OCI-LY1 (cell line): ENCODE data around the gene GADD45A.

ENCODE experiments used
- H2AFZ ChIP-seq: fragments of 200-600 bp; sonication (generic), shearing (Covaris generic); 2 replicates; pipeline ENCODE4 v1.6.0; 2014; ENCODE audit warnings: antibody characterized with exemption, mild to moderate bottlenecking, low read length
- H3F3A ChIP-seq: fragments of 200-600 bp; sonication (generic), shearing (Covaris generic); 2 replicates; pipeline ENCODE4 v1.6.0; 2014; ENCODE audit warnings: mild to moderate bottlenecking, antibody characterized with exemption, low read length, moderate library complexity; ENCODE audit not compliant: insufficient read depth
- H3K27ac ChIP-seq: fragments of 200-600 bp; sonication (generic); 2 replicates; pipeline ENCODE4 v1.5.1; 2014; ENCODE audit warnings: low read length, mixed run types, mild to moderate bottlenecking, low read depth; ENCODE audit not compliant: poor library complexity, severe bottlenecking
- H3K27me3 ChIP-seq: fragments of 200-600 bp; sonication (generic); 2 replicates; pipeline ENCODE4 v1.6.0; 2014; ENCODE audit warnings: antibody characterized with exemption, mild to moderate bottlenecking, low read length, moderate library complexity; ENCODE audit not compliant: insufficient read depth
- H3K36me3 ChIP-seq: fragments of 200-600 bp; sonication (generic); 2 replicates; pipeline ENCODE4 v1.6.1; 2014; ENCODE audit warnings: mild to moderate bottlenecking, antibody characterized with exemption, low read length, moderate library complexity, mixed read lengths; ENCODE audit not compliant: insufficient read depth
- H3K4me1 ChIP-seq: fragments of 200-600 bp; sonication (generic); 2 replicates; pipeline ENCODE4 v1.5.1; 2014; ENCODE audit warnings: mild to moderate bottlenecking, low read length, moderate library complexity; ENCODE audit not compliant: insufficient read depth, severe bottlenecking
- H3K4me2 ChIP-seq: fragments of 200-600 bp; sonication (generic), shearing (Covaris generic); 2 replicates; pipeline ENCODE4 v1.6.1; 2014; ENCODE audit warnings: low read length
- H3K4me3 ChIP-seq: fragments of 200-600 bp; sonication (generic); 2 replicates; pipeline ENCODE4 v1.5.1; 2014; ENCODE audit warnings: low read length, low read depth, mild to moderate bottlenecking, mixed read lengths; ENCODE audit not compliant: poor library complexity, severe bottlenecking
- H3K79me2 ChIP-seq: fragments of 200-600 bp; shearing (Covaris generic); 2 replicates; pipeline ENCODE4 v1.6.1; 2016; ENCODE audit warnings: mixed run types, low read length, mixed read lengths; ENCODE audit not compliant: insufficient read depth
- H3K9ac ChIP-seq: fragments of 200-600 bp; sonication (generic), shearing (Covaris generic); 2 replicates; pipeline ENCODE4 v1.6.1; 2014; ENCODE audit warnings: mild to moderate bottlenecking, low read length, mixed read lengths
- H3K9me2 ChIP-seq: fragments of 200-600 bp; sonication (generic), shearing (Covaris generic); 2 replicates; pipeline ENCODE4 v1.6.1; 2014; ENCODE audit warnings: low read depth, mild to moderate bottlenecking, low read length, mixed read lengths
- H3K9me3 ChIP-seq: fragments of 200-600 bp; shearing (Covaris generic); 2 replicates; pipeline ENCODE4 v1.6.1; 2014; ENCODE audit warnings: low read length, mixed read lengths
- H4K20me1 ChIP-seq: fragments of 200-600 bp; sonication (generic), shearing (Covaris generic); 2 replicates; pipeline ENCODE4 v1.6.0; 2016; ENCODE audit warnings: mild to moderate bottlenecking, low read length; ENCODE audit not compliant: insufficient read depth
- CTCF ChIP-seq: fragments of 200-600 bp; sonication (generic), shearing (Covaris generic); IDR thresholded peaks from 2 replicates; pipeline ENCODE4 v1.5.1; 2017; ENCODE audit warnings: mild to moderate bottlenecking, antibody characterized with exemption, low read length, moderate library complexity, mixed read lengths
- EZH2 ChIP-seq: fragments of 200-600 bp; sonication (generic), shearing (Covaris generic); IDR thresholded peaks from 2 replicates; pipeline ENCODE4 v1.8.0; 2017; ENCODE audit warnings: borderline replicate concordance, mixed run types, mild to moderate bottlenecking, antibody characterized with exemption, low read length, moderate library complexity, mixed read lengths

Gene GADD45A

GRCh38 chr1:67700220-67700619 is 15.2 kb downstream of the GADD45A start:
- Histone ChIP-seq H3K4me3 (no peak overlapping the region), H3K4me2 (no peak overlapping the region), H3K9me3 (no peaks in the 10 kb centered on the region), H3K36me3 (no peaks in the 10 kb centered on the region), H4K20me1 (no peaks in the 10 kb centered on the region), H3K27me3 (no peaks in the 10 kb centered on the region), H3F3A (no peaks in the 10 kb centered on the region), H3K9me2 (no peaks in the 10 kb centered on the region), H3K79me2 (no peaks in the 10 kb centered on the region), H3K4me1 (no peaks in the 10 kb centered on the region), H3K27ac (no peak overlapping the region), H3K9ac (no peak overlapping the region), H2AFZ (no peak overlapping the region)
- TF ChIP-seq CTCF, result no peak

GRCh38 chr1:67700692-67701410 is 15.8 kb downstream of the GADD45A start:
- Histone ChIP-seq H3K9me2 (no peaks in the 10 kb centered on the region), H3K27ac (no peak overlapping the region), H3K9me3 (no peaks in the 10 kb centered on the region), H3K4me1 (no peaks in the 10 kb centered on the region), H3K4me2 (no peak overlapping the region), H2AFZ (no peak overlapping the region), H3K27me3 (no peaks in the 10 kb centered on the region), H3K9ac (no peak overlapping the region), H3K79me2 (no peaks in the 10 kb centered on the region), H3K4me3 (no peak overlapping the region), H4K20me1 (no peaks in the 10 kb centered on the region), H3F3A (no peaks in the 10 kb centered on the region), H3K36me3 (no peaks in the 10 kb centered on the region)
- TF ChIP-seq EZH2 (no peak), CTCF (no peak)

- H4K20me1 ChIP-seq, result no peaks in the 10 kb centered on the region
- no peaks in the 10 kb centered on the region for H3F3A ChIP-seq
- H3K4me3 ChIP-seq, result no peak overlapping the region
- no peaks in the 10 kb centered on the region for H3K27me3 ChIP-seq
- no peaks in the 10 kb centered on the region for H3K9me2 ChIP-seq
- TF ChIP-seq EZH2, result no peak
- TF ChIP-seq CTCF, result no peak
- H3K4me1 ChIP-seq, result no peaks in the 10 kb centered on the region
- no peaks in the 10 kb centered on the region for H3K36me3 ChIP-seq
- no peak overlapping the region for H3K4me2 ChIP-seq
- no peak overlapping the region for H2AFZ ChIP-seq
- no peak overlapping the region for H3K9ac ChIP-seq
- no peaks in the 10 kb centered on the region for H3K9me3 ChIP-seq
- H3K27ac ChIP-seq, result no peak overlapping the region
- no peaks in the 10 kb centered on the region for H3K79me2 ChIP-seq
Measured at GRCh38 chr1:67701876-67702275, 16.9 kb downstream of the GADD45A start.
